Measurements from ENCODE around the gene PID1.

DNA sequence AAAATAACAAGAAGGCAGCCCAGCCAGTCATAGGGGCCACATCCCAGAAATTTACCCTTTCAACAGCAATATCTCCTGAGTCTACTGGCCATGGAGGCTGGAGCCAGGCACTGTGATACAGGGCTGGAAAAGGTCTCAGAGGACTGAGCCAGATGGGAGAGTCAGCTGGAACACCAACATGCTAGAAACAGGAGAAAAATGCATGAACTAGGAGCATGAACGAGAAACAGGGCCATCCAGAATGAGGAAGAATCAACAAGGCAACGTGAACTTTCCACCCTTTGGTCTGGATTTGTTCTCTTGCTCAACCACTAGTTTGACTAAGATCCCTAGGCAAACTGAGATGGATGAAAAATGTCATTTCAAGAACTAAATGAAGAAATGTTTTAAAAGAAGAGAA, 13.1 kb downstream of the PID1 start:
- TF ChIP-seq EP300 (IDR thresholded peaks at IDR 0.05) = peak in 1 of 2 donors; percentile 89
- TF ChIP-seq, protein P1, sequence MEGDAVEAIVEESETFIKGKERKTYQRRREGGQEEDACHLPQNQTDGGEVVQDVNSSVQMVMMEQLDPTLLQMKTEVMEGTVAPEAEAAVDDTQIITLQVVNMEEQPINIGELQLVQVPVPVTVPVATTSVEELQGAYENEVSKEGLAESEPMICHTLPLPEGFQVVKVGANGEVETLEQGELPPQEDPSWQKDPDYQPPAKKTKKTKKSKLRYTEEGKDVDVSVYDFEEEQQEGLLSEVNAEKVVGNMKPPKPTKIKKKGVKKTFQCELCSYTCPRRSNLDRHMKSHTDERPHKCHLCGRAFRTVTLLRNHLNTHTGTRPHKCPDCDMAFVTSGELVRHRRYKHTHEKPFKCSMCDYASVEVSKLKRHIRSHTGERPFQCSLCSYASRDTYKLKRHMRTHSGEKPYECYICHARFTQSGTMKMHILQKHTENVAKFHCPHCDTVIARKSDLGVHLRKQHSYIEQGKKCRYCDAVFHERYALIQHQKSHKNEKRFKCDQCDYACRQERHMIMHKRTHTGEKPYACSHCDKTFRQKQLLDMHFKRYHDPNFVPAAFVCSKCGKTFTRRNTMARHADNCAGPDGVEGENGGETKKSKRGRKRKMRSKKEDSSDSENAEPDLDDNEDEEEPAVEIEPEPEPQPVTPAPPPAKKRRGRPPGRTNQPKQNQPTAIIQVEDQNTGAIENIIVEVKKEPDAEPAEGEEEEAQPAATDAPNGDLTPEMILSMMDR (IDR thresholded peaks at IDR 0.05) = no peak
